Measurements from ENCODE around the gene TNFAIP8L2. TPM values are rescaled to one million over a fixed set of nuclear protein-coding genes. Genes with fewer than 3 reads are reported as not detected.
"Not testable (repeated sequence)": the region's sequence is repeated elsewhere in the genome, so short reads cannot be mapped to it uniquely, and the experiment has no call there.

The TNFAIP8L2 gene
- total RNA-seq, 5 donors from 2014 or later (not counting 1 experiment from before 2014, with no cell fraction given), result 3.7 to 41.2 (median 38.8) TPM

- peak overlapping the region in 1 of 2 donors; percentile 69 for H3K27ac Mint-ChIP-seq
- H3K27me3 Mint-ChIP-seq, result no peaks in the 10 kb centered on the region
- peaks cover 34 to 37% (median 36%) of the 10 kb centered on the region in 3 donors for H3K4me1 Mint-ChIP-seq
- no peaks in the 10 kb centered on the region for H3K36me3 ChIP-seq (ENCODE audit: control insufficient read depth in 2 of 2, extremely low read depth in 1 of 2, insufficient read depth in 1 of 2, low read length in 1 of 2)
- H3K9me3 Mint-ChIP-seq, result no peaks in the 10 kb centered on the region
- H3K9me3 ChIP-seq, result no peaks in the 10 kb centered on the region
- H3K4me1 ChIP-seq (ENCODE audit: control insufficient read depth in 1 of 2, extremely low read depth in 1 of 2, insufficient read depth in 2 of 2, low read length in 2 of 2), result peaks cover 16 to 28% of the 10 kb centered on the region in 2 experiments
- H3K4me3 ChIP-seq (ENCODE audit: control insufficient read depth in 1 of 2, extremely low read depth in 1 of 2, low read length in 1 of 2), result no peak overlapping the region
- peaks cover 3% of the 10 kb centered on the region for H3K36me3 Mint-ChIP-seq
- DNase-seq, result peak in 32 of 35 experiments; percentile 8 to 78 (median 40)
- no peak overlapping the region for H3K27ac ChIP-seq (ENCODE audit: low read length)
- no peaks in the 10 kb centered on the region for H3K27me3 ChIP-seq (replicated peaks in 1 of 2; ENCODE audit: control insufficient read depth in 2 of 2, extremely low read depth in 1 of 2, insufficient read depth in 2 of 2, low read length in 1 of 2)
- peak overlapping the region in 2 of 3 donors; percentile 40 to 42 for H3K4me3 Mint-ChIP-seq
- ChIA-PET POLR2A (interaction anchor here in 1 of 2 donors (0.6 kb wide), 1 partner anchor 61 kb away, joined by 3 read pairs; no protein-coding TSS in a partner anchor), CTCF (interaction anchor here (0.7 to 1.8 kb wide), 4 partner anchors 23 to 190 kb away, joined by 7 to 14 read pairs (median 8); partner anchors contain the start of gene MINDY1 (in 1 of the 2))
- WGBS (ENCODE audit: insufficient coverage), result 53% methylated on average over 8 of the region's 14 CpGs
- peak in 1 of 4 experiments; percentile 28 for ATAC-seq (replicated peaks in 1 of 4)
Observed at GRCh38 chr1:151196292-151196800, 39.9 kb downstream of the TNFAIP8L2 start.

DNA sequence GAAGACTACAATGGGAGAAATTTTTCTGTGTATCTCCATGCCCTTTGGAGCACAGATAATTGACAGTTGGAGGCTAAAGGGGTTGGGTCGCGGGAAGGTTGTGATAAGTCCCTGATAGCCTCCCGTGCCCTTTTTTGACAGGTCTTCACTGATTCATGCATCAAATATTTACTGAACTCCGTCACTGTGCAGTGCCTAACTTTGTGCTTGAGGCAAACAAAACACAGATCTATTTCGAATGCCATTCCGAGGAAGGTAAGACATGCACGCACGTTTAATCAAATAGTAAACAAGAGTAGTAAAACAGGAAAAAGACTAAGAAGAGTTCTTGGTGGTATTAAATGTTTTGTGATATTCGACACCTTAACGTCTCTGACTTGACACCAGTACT, 41.4 kb downstream of the TNFAIP8L2 start:
- CTCF ChIA-PET, result no interaction called here
- DNase-seq (no peak), ATAC-seq (replicated peaks in 1 of 4) (no peak)
- H3K4me1 Mint-ChIP-seq, result peaks cover 40 to 47% (median 45%) of the 10 kb centered on the region in 3 donors
- peaks cover 16 to 32% of the 10 kb centered on the region in 2 experiments for H3K4me1 ChIP-seq (ENCODE audit: control insufficient read depth in 1 of 2, extremely low read depth in 1 of 2, insufficient read depth in 2 of 2, low read length in 2 of 2)
- no peaks in the 10 kb centered on the region for H3K9me3 Mint-ChIP-seq
- peaks cover 3% of the 10 kb centered on the region for H3K36me3 Mint-ChIP-seq
- peak overlapping the region; percentile 94 to 95 for H3K27ac Mint-ChIP-seq
- H3K9me3 ChIP-seq, result no peaks in the 10 kb centered on the region
- POLR2A ChIA-PET, result interaction anchor here in 1 of 2 donors (1.4 kb wide), 1 partner anchor 8 kb away, joined by 3 read pairs; the partner anchor contains the start of gene VPS72
- peak overlapping the region; percentile 73 to 97 for H3K4me3 ChIP-seq (ENCODE audit: control insufficient read depth in 1 of 2, extremely low read depth in 1 of 2, low read length in 1 of 2)
- no peaks in the 10 kb centered on the region for H3K36me3 ChIP-seq (ENCODE audit: control insufficient read depth in 2 of 2, extremely low read depth in 1 of 2, insufficient read depth in 1 of 2, low read length in 1 of 2)
- H3K27me3 Mint-ChIP-seq, result no peaks in the 10 kb centered on the region
- peak overlapping the region; percentile 64 for H3K27ac ChIP-seq (ENCODE audit: low read length)
- WGBS (ENCODE audit: insufficient coverage), result 16% methylated on average over 7 of the region's 10 CpGs
- H3K4me3 Mint-ChIP-seq, result peak overlapping the region; percentile 98 to 100 (median 99)
- H3K27me3 ChIP-seq (replicated peaks in 1 of 2; ENCODE audit: control insufficient read depth in 2 of 2, extremely low read depth in 1 of 2, insufficient read depth in 2 of 2, low read length in 1 of 2), result no peaks in the 10 kb centered on the region

GRCh38 chr1:151198254-151199127, 42.0 kb downstream of the TNFAIP8L2 start, which contains the start of gene PIP5K1A:
Gene PIP5K1A (plus strand): TSS chr1:151198552. CDS start chr1:151198997, 445 bp downstream.
- Mint-ChIP-seq H3K9me3 (no peaks in the 10 kb centered on the region), H3K4me1 (peaks cover 40 to 49% (median 45%) of the 10 kb centered on the region in 3 donors), H3K4me3 (peak within 1 kb of the TSS; percentile 98 to 100 (median 99)), H3K27me3 (no peaks in the 10 kb centered on the region), H3K36me3 (peaks cover 3% of the 10 kb centered on the region), H3K27ac (peak within 1 kb of the TSS; percentile 94 to 95)
- Histone ChIP-seq H3K4me3 (ENCODE audit: control insufficient read depth in 1 of 2, extremely low read depth in 1 of 2, low read length in 1 of 2) (peak within 1 kb of the TSS; percentile 73 to 97), H3K4me1 (ENCODE audit: control insufficient read depth in 1 of 2, extremely low read depth in 1 of 2, insufficient read depth in 2 of 2, low read length in 2 of 2) (peaks cover 16 to 32% of the 10 kb centered on the region in 2 experiments), H3K27ac (ENCODE audit: low read length) (peak within 1 kb of the TSS; percentile 64), H3K27me3 (replicated peaks in 1 of 2; ENCODE audit: control insufficient read depth in 2 of 2, extremely low read depth in 1 of 2, insufficient read depth in 2 of 2, low read length in 1 of 2) (no peaks in the 10 kb centered on the region), H3K9me3 (no peaks in the 10 kb centered on the region), H3K36me3 (ENCODE audit: control insufficient read depth in 2 of 2, extremely low read depth in 1 of 2, insufficient read depth in 1 of 2, low read length in 1 of 2) (no peaks in the 10 kb centered on the region)
- DNase-seq (peak; percentile 94 to 100 (median 99)), ATAC-seq (replicated peaks in 1 of 4) (peak; percentile 96 to 99 (median 98))
- POLR2A ChIA-PET, result interaction anchor here in 1 of 2 donors (0.6 to 1.4 kb wide), 2 partner anchors 8 to 53 kb away, joined by 3 to 5 read pairs; partner anchors contain the start of gene VPS72
- CTCF ChIA-PET, result interaction anchor here in 1 of 2 donors (0.6 kb wide), 2 partner anchors 98 to 1011 kb away, joined by 3 to 5 read pairs; no protein-coding TSS in a partner anchor
- WGBS (ENCODE audit: insufficient coverage), result 1% methylated on average over 60 of the region's 60 CpGs

GRCh38 chr1:151199873-151200581, 43.6 kb downstream of the TNFAIP8L2 start:
- CTCF ChIA-PET, result interaction anchor here in 1 of 2 donors (0.5 kb wide), 1 partner anchor 99 kb away, joined by 4 read pairs; no protein-coding TSS in a partner anchor
- POLR2A ChIA-PET, result interaction anchor here (0.5 to 1.0 kb wide), 3 partner anchors 10 to 217 kb away, joined by 4 to 7 read pairs (median 5); partner anchors contain the start of gene VPS72 (in 1 of the 2)
- H3K4me1 Mint-ChIP-seq, result peaks cover 51 to 58% (median 55%) of the 10 kb centered on the region in 3 donors
- 35% methylated on average over 7 of the region's 11 CpGs for WGBS (ENCODE audit: insufficient coverage)
- peak in 1 of 35 experiments; percentile 25 for DNase-seq
- H3K27me3 ChIP-seq (replicated peaks in 1 of 2; ENCODE audit: control insufficient read depth in 2 of 2, extremely low read depth in 1 of 2, insufficient read depth in 2 of 2, low read length in 1 of 2), result no peaks in the 10 kb centered on the region
- peak overlapping the region; percentile 98 to 100 (median 99) for H3K4me3 Mint-ChIP-seq
- H3K36me3 Mint-ChIP-seq, result peaks cover 3% of the 10 kb centered on the region
- peak overlapping the region; percentile 73 to 97 for H3K4me3 ChIP-seq (ENCODE audit: control insufficient read depth in 1 of 2, extremely low read depth in 1 of 2, low read length in 1 of 2)
- no peaks in the 10 kb centered on the region for H3K9me3 Mint-ChIP-seq
- H3K27me3 Mint-ChIP-seq, result no peaks in the 10 kb centered on the region
- H3K4me1 ChIP-seq (ENCODE audit: control insufficient read depth in 1 of 2, extremely low read depth in 1 of 2, insufficient read depth in 2 of 2, low read length in 2 of 2), result peaks cover 16 to 37% of the 10 kb centered on the region in 2 experiments
- no peaks in the 10 kb centered on the region for H3K9me3 ChIP-seq
- peak overlapping the region; percentile 94 to 95 for H3K27ac Mint-ChIP-seq
- peak overlapping the region; percentile 27 for H3K27ac ChIP-seq (ENCODE audit: low read length)
- H3K36me3 ChIP-seq (ENCODE audit: control insufficient read depth in 2 of 2, extremely low read depth in 1 of 2, insufficient read depth in 1 of 2, low read length in 1 of 2), result peaks cover 0 to 3% of the 10 kb centered on the region in 2 donors
- no peak for ATAC-seq (replicated peaks in 1 of 4)

GRCh38 chr1:151205381-151205965, 49.0 kb downstream of the TNFAIP8L2 start:
- Histone ChIP-seq H3K36me3 (ENCODE audit: control insufficient read depth in 2 of 2, extremely low read depth in 1 of 2, insufficient read depth in 1 of 2, low read length in 1 of 2) (peaks cover 4 to 30% of the 10 kb centered on the region in 2 donors), H3K4me1 (ENCODE audit: control insufficient read depth in 1 of 2, extremely low read depth in 1 of 2, insufficient read depth in 2 of 2, low read length in 2 of 2) (peaks cover 4 to 11% of the 10 kb centered on the region in 2 experiments)
- not testable (repeated sequence) for H3K4me3 ChIP-seq (ENCODE audit: control insufficient read depth in 1 of 2, extremely low read depth in 1 of 2, low read length in 1 of 2); ATAC-seq (replicated peaks in 1 of 4); H3K27ac ChIP-seq (ENCODE audit: low read length); H3K9me3 ChIP-seq; DNase-seq; H3K36me3 Mint-ChIP-seq; H3K27me3 ChIP-seq (replicated peaks in 1 of 2; ENCODE audit: control insufficient read depth in 2 of 2, extremely low read depth in 1 of 2, insufficient read depth in 2 of 2, low read length in 1 of 2); H3K27me3 Mint-ChIP-seq; H3K4me3 Mint-ChIP-seq; H3K9me3 Mint-ChIP-seq; H3K27ac Mint-ChIP-seq
- H3K4me1 Mint-ChIP-seq, result peaks cover 25 to 32% (median 26%) of the 10 kb centered on the region in 3 donors
- POLR2A ChIA-PET, result interaction anchor here in 1 of 2 donors (0.6 kb wide), 1 partner anchor 419 kb away, joined by 4 read pairs; no protein-coding TSS in a partner anchor
- 87% methylated on average over 12 of the region's 12 CpGs for WGBS (ENCODE audit: insufficient coverage)
- CTCF ChIA-PET, result interaction anchor here in 1 of 2 donors (0.9 kb wide), 1 partner anchor 106 kb away, joined by 5 read pairs; no protein-coding TSS in a partner anchor
